GM06990 (cell line): ENCODE results near the gene AK8.

Experiments
- DNase-seq: peaks from one replicate; pipeline ENCODE4 v3.0.0-alpha.2; 2011; ENCODE audit not compliant: insufficient read length; ENCODE audit errors: extremely low read depth
- H3K27me3 ChIP-seq: replicated peaks from 2 replicates; pipeline ENCODE4 v1.6.0; 2011; ENCODE audit warnings: low read length; ENCODE audit not compliant: control insufficient read depth, insufficient read depth
- H3K36me3 ChIP-seq: 2 replicates; pipeline ENCODE4 v1.5.1; 2011; ENCODE audit warnings: low read length; ENCODE audit not compliant: control insufficient read depth, insufficient read depth
- H3K4me3 ChIP-seq: replicated peaks from 2 replicates; pipeline ENCODE4 v1.5.1; 2011; ENCODE audit warnings: low read depth, mild to moderate bottlenecking, control low read depth, low read length
- CTCF ChIP-seq: IDR thresholded peaks from 2 replicates; pipeline ENCODE4 v1.5.1; 2011; ENCODE audit warnings: low read length, control low read depth, mild to moderate bottlenecking, inconsistent platforms; ENCODE audit not compliant: insufficient read depth, poor library complexity, severe bottlenecking

Gene AK8, protein sequence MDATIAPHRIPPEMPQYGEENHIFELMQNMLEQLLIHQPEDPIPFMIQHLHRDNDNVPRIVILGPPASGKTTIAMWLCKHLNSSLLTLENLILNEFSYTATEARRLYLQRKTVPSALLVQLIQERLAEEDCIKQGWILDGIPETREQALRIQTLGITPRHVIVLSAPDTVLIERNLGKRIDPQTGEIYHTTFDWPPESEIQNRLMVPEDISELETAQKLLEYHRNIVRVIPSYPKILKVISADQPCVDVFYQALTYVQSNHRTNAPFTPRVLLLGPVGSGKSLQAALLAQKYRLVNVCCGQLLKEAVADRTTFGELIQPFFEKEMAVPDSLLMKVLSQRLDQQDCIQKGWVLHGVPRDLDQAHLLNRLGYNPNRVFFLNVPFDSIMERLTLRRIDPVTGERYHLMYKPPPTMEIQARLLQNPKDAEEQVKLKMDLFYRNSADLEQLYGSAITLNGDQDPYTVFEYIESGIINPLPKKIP

GRCh38 chr9:132877824-132878694 lies at the start of gene AK8:
AK8 (minus strand) TSS chr9:132878284; CDS start chr9:132878255, 29 bp downstream.
- no peak for TF ChIP-seq CTCF
- DNase-seq = peak; percentile 82
- no peaks in the 10 kb centered on the region for H3K36me3 ChIP-seq

DNA sequence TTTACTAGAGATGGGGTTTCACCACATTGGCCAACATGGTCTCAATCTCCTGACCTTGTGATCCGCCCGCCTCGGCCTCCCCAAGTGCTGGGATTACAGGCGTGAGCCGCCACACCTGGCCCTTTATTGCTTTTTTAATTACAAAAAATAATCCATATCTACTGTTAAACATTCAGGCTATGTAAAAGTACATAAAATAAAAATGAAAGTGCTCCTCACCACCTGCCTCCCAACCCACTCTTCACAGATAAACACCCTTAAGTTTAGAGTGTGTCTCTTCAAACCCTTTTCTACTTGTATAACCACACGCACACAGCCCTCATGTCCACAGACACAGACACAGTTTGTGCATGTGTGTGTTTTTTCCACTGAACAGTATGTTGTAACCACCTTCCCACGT lies 49.6 kb upstream of the AK8 start:
- no peak for DNase-seq
- no peak for TF ChIP-seq CTCF
- H3K36me3 ChIP-seq = peaks cover 4% of the 10 kb centered on the region

More at GRCh38 chr9:132877824-132878694, at the start of gene AK8:
- no peaks in the 10 kb centered on the region for H3K27me3 ChIP-seq
- peak within 1 kb of the TSS; percentile 96 for H3K4me3 ChIP-seq

DNA sequence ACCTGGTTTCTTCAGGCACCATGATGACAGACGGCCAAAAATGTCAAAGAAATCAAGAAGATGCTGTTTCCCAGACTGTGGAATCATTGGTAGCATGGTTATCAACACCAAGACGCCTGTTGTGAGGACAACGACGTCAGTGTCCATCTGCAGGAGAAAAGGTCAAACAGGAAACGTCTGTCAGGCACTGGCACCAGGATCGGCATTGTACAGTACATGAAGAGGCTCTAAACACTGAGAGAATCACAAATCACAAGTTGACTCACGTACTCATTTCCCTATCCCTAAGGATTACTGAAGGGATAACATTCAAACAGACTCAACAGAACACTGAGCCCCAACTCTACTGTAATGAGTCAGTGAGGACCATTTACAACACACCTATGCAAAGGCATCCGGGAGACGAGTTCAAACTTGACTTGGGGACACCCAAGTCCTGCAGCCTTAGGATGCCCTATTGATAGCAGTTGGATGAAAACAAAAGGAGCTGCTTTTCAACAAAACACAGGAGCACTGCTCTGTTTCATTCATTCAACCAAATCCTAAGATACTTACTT lies 45.3 kb upstream of the AK8 start:
- no peak for TF ChIP-seq CTCF
- H3K27me3 ChIP-seq = no peaks in the 10 kb centered on the region
- DNase-seq = no peak
- no peak overlapping the region for H3K4me3 ChIP-seq
- peaks cover 14% of the 10 kb centered on the region for H3K36me3 ChIP-seq

More for the DNA sequence above, 49.6 kb upstream of the AK8 start:
- Histone ChIP-seq H3K27me3 (no peaks in the 10 kb centered on the region), H3K4me3 (no peak overlapping the region)

- Histone ChIP-seq H3K27me3 (no peaks in the 10 kb centered on the region), H3K4me3 (no peak overlapping the region), H3K36me3 (peaks cover 14% of the 10 kb centered on the region)
- no peak for DNase-seq
- no peak for TF ChIP-seq CTCF
Observed at GRCh38 chr9:132919614-132920268, 41.7 kb upstream of the AK8 start.

DNA sequence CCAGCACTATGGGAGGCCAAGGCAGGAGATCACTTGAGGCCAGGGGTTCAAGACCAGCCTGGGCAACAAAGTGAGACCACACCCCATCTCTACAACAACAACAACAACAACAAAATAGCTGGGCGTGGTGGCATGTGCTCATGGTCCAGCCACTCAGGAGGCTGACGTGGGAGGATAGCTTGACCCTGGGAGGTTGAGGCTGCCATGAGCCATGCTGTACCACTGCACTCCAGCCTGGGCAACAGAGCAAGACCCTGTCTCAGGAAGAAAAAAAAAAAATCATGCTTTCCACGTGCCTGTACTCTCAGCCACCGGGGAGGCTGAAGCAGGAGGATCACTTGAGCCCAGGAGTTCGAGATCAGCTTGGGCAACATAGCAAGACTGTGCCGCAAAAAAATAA lies 36.8 kb upstream of the AK8 start:
- DNase-seq = no peak
- no peak for TF ChIP-seq CTCF
- H3K27me3 ChIP-seq = no peaks in the 10 kb centered on the region
- H3K4me3 ChIP-seq = no peak overlapping the region
- H3K36me3 ChIP-seq = peaks cover 4% of the 10 kb centered on the region
